Testis (tissue), 3 donors: ENCODE results near the gene LCE1D. TPM values are rescaled to one million over a fixed set of nuclear protein-coding genes. Genes with fewer than 3 reads are reported as not detected.

Source experiments
- DNase-seq: peaks from one replicate; pipeline ENCODE4 v3.0.0-alpha.2; 2019
- H3K27ac ChIP-seq, 2 donors: fragments of 200-600 bp; sonication (generic); one replicate each; pipeline ENCODE4 v1.5.1; 2019
- H3K27me3 ChIP-seq: fragments of 200-600 bp; sonication (generic); one replicate; pipeline ENCODE4 v1.5.1; 2019
- H3K36me3 ChIP-seq: fragments of 200-600 bp; sonication (generic); one replicate; pipeline ENCODE4 v1.5.1; 2017; ENCODE audit warnings: low read depth; ENCODE audit errors: missing control alignments
- H3K4me1 ChIP-seq: fragments of 200-600 bp; sonication (generic); one replicate; pipeline ENCODE4 v1.5.1; 2019
- H3K4me3 ChIP-seq, 2 donors: fragments of 200-600 bp; sonication (generic); one replicate each; pipeline ENCODE4 v1.5.1; 2017 to 2019
- H3K9me3 ChIP-seq: fragments of 200-600 bp; sonication (generic); one replicate; pipeline ENCODE4 v1.5.1; 2017
- CTCF ChIP-seq, 3 experiments: fragments of 450-650 bp in 2 of 3; fragments of 200-600 bp in 1 of 3; sonication (generic) in 1 of 3; IDR thresholded peaks; one replicate each; pipeline ENCODE4 v1.5.1; 2016 to 2019; ENCODE audit warnings: antibody characterized with exemption in 3 of 3, mild to moderate bottlenecking in 2 of 3, moderate library complexity in 1 of 3
- POLR2A ChIP-seq: fragments of 450-650 bp; IDR thresholded peaks from one replicate; pipeline ENCODE4 v1.6.1; 2017; ENCODE audit warnings: antibody characterized with exemption, mild to moderate bottlenecking, moderate library complexity
- WGBS, 2 donors: methylation state at CpG; one replicate each; pipeline ENCODE4 v1.1.5; 2018; 5-methylcytosine and 5-hydroxymethylcytosine counted together
- intact Hi-C: fragments of 100-400 bp; cut with DNase I; formaldehyde crosslinking; loops from one replicate; pipeline ENCODE4 v1.15.1; 2023; ENCODE audit warnings: low total_unique reads
- polyA plus RNA-seq: library from polyadenylated mRNA; stranded (reverse); fragments of 350-450 nt; fragmentation: Illumina TruSeq; extraction: RNeasy Lipid Tissue Mini Kit (QIAGEN cat#74804); gene quantifications from one replicate; pipeline ENCODE4 v1.2.3, GENCODE V29; 2014; ENCODE audit warnings: low read depth, low replicate concordance; ENCODE audit not compliant: insufficient read depth
- total RNA-seq, 2 donors: library from RNA; depleted of rRNA; stranded (reverse); fragments of >200 nt; gene quantifications; one replicate each; pipeline ENCODE4 v1.2.3, GENCODE V29; 2016

The LCE1D gene
- total and polyA plus RNA-seq, 3 donors from 2014 or later, result not detected

DNA sequence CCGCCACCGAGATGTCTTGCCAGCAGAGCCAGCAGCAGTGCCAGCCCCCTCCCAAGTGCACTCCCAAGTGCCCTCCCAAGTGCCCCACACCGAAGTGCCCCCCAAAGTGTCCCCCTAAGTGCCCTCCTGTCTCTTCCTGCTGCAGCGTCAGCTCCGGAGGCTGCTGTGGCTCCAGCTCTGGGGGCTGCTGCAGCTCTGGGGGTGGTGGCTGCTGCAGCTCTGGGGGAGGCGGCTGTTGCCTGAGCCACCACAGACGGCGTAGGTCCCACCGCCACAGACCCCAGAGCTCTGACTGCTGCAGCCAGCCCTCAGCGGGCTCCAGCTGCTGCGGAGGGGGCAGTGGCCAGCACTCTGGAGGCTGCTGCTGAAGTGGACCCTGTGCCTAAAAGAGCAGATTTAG, 20.2 kb upstream of the LCE1D start:
- DNase-seq, result no peak
- H3K27ac ChIP-seq, result no peak overlapping the region
- H3K27me3 ChIP-seq, result no peaks in the 10 kb centered on the region
- no peaks in the 10 kb centered on the region for H3K36me3 ChIP-seq
- H3K9me3 ChIP-seq, result no peaks in the 10 kb centered on the region
- H3K4me1 ChIP-seq, result no peaks in the 10 kb centered on the region
- intact Hi-C loops, result no loop called here
- no peak overlapping the region for H3K4me3 ChIP-seq
- TF ChIP-seq POLR2A (no peak), CTCF (IDR thresholded peaks at IDR 0.05) (no peak)
- 74% methylated on average over 2 to 11 of the region's 11 CpGs for WGBS, 2 donors

DNA sequence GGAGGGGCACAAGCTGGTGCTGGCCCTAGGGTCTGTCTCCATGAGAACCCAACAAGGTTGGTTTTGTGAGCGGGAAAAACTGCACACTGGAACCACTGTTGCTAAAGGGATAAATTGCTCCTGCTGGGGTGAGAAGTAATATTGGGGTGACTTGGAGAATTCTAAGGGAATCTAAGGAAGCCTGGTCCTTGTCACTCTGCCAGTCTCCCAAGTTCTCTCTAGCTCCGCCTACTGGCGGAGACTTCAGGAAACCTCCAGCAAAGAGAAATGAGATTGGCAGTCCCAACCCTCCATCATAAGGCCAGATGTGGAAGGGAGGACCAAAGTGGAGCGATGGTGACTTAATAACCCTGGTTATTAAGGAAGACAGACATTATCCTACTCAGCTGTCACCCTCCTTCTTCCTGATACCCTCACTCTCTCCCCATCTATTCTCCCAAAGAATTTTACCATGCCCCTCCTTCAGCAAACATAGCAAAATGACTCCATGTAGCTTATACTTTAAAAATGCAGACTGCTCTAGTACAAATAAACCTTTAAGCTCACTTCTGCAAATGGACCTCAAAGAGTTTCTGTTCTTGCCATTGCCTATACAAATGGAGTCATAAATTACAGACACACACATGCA, 18.9 kb upstream of the LCE1D start:
- WGBS, 2 donors, result 58 to 68% methylated on average over 4 of the region's 4 CpGs
- no peak for DNase-seq
- Histone ChIP-seq H3K9me3 (no peaks in the 10 kb centered on the region), H3K27ac (no peak overlapping the region), H3K4me3 (no peak overlapping the region), H3K36me3 (no peaks in the 10 kb centered on the region), H3K27me3 (no peaks in the 10 kb centered on the region), H3K4me1 (no peaks in the 10 kb centered on the region)
- intact Hi-C loops, result no loop called here
- TF ChIP-seq CTCF (IDR thresholded peaks at IDR 0.05), result no peak
- TF ChIP-seq POLR2A, result no peak

GRCh38 chr1:152783095-152783494, 13.4 kb upstream of the LCE1D start:
- H3K9me3 ChIP-seq, result no peaks in the 10 kb centered on the region
- H3K4me3 ChIP-seq, result no peak overlapping the region
- DNase-seq, result no peak
- H3K36me3 ChIP-seq, result no peaks in the 10 kb centered on the region
- no peaks in the 10 kb centered on the region for H3K4me1 ChIP-seq
- intact Hi-C loops, result no loop called here
- H3K27ac ChIP-seq, result no peak overlapping the region
- no peaks in the 10 kb centered on the region for H3K27me3 ChIP-seq
- no peak for TF ChIP-seq CTCF (IDR thresholded peaks at IDR 0.05)
- TF ChIP-seq POLR2A, result no peak
- WGBS, 2 donors, result 89 to 93% methylated on average over 2 of the region's 2 CpGs

- no peaks in the 10 kb centered on the region for H3K9me3 ChIP-seq
- no peaks in the 10 kb centered on the region for H3K4me1 ChIP-seq
- no peak within 1 kb of the TSS for H3K27ac ChIP-seq
- no peak for TF ChIP-seq POLR2A
- no peak for TF ChIP-seq CTCF (IDR thresholded peaks at IDR 0.05)
- 38 to 67% methylated on average over 2 of the region's 2 CpGs for WGBS, 2 donors
- H3K4me3 ChIP-seq, result no peak within 1 kb of the TSS
- intact Hi-C loops, result no loop called here
- H3K27me3 ChIP-seq, result no peaks in the 10 kb centered on the region
- no peaks in the 10 kb centered on the region for H3K36me3 ChIP-seq
- no peak for DNase-seq
Measured at GRCh38 chr1:152786077-152786476, 10.4 kb upstream of the LCE1D start, which contains the start of gene LCE1E. Gene LCE1E, plus strand, starts transcription at chr1:152786257. Its CDS starts 1,043 bp downstream, at chr1:152787300.

GRCh38 chr1:152795686-152796085, 835 bp upstream of the LCE1D start:
- Histone ChIP-seq H3K27ac (no peak overlapping the region), H3K4me1 (no peaks in the 10 kb centered on the region), H3K27me3 (no peaks in the 10 kb centered on the region), H3K4me3 (no peak overlapping the region), H3K36me3 (no peaks in the 10 kb centered on the region), H3K9me3 (no peaks in the 10 kb centered on the region)
- TF ChIP-seq POLR2A, result no peak
- no peak for TF ChIP-seq CTCF (IDR thresholded peaks at IDR 0.05)
- WGBS, 2 donors, result 54 to 71% methylated on average over 4 of the region's 4 CpGs
- DNase-seq, result no peak
- intact Hi-C loops, result no loop called here
